Measurements from ENCODE around the gene PAEP.

DNA sequence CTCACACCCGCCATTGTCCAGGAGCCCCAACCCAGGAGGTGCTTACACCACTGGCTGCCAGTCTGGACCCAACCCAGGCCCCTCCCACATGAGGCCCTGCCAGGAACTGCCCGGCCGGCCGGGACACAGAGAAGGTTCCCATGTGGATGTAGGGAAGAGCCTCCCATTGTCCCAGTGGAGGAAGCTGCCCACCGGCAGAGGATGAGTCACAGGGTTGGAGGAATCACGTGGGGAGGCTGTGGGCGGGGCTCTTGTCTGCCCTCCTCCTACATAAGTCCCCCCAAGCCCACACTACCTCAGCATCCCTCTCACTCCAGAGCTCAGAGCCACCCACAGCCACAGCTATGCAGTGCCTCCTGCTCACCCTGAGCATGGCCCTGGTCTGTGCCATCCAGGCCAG is 26.1 kb downstream of the PAEP start:
- TF ChIP-seq, protein P1, sequence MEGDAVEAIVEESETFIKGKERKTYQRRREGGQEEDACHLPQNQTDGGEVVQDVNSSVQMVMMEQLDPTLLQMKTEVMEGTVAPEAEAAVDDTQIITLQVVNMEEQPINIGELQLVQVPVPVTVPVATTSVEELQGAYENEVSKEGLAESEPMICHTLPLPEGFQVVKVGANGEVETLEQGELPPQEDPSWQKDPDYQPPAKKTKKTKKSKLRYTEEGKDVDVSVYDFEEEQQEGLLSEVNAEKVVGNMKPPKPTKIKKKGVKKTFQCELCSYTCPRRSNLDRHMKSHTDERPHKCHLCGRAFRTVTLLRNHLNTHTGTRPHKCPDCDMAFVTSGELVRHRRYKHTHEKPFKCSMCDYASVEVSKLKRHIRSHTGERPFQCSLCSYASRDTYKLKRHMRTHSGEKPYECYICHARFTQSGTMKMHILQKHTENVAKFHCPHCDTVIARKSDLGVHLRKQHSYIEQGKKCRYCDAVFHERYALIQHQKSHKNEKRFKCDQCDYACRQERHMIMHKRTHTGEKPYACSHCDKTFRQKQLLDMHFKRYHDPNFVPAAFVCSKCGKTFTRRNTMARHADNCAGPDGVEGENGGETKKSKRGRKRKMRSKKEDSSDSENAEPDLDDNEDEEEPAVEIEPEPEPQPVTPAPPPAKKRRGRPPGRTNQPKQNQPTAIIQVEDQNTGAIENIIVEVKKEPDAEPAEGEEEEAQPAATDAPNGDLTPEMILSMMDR (IDR thresholded peaks at IDR 0.05; ENCODE audit: low read depth, low read length, missing input control), result no peak
- TF ChIP-seq ATF3 (IDR thresholded peaks at IDR 0.05) (no peak), RAD21 (IDR thresholded peaks at IDR 0.05) (no peak), SP1 (IDR thresholded peaks at IDR 0.05) (no peak), JUND (IDR thresholded peaks at IDR 0.05) (no peak), RXRA (IDR thresholded peaks at IDR 0.05) (no peak), GABPA (IDR thresholded peaks at IDR 0.05 in 1 of 2, conservative IDR thresholded peaks at IDR 0.05 in 1 of 2) (no peak), YY1 (IDR thresholded peaks at IDR 0.05) (no peak), EGR1 (IDR thresholded peaks at IDR 0.05; ENCODE audit: low read depth in 2 of 2) (no peak), TAF1 (conservative IDR thresholded peaks at IDR 0.05) (no peak), HNF4G (IDR thresholded peaks at IDR 0.05) (no peak)
- TF ChIP-seq, protein P2, sequence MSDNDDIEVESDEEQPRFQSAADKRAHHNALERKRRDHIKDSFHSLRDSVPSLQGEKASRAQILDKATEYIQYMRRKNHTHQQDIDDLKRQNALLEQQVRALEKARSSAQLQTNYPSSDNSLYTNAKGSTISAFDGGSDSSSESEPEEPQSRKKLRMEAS (IDR thresholded peaks at IDR 0.05), result no peak
- TF ChIP-seq, protein P3, sequence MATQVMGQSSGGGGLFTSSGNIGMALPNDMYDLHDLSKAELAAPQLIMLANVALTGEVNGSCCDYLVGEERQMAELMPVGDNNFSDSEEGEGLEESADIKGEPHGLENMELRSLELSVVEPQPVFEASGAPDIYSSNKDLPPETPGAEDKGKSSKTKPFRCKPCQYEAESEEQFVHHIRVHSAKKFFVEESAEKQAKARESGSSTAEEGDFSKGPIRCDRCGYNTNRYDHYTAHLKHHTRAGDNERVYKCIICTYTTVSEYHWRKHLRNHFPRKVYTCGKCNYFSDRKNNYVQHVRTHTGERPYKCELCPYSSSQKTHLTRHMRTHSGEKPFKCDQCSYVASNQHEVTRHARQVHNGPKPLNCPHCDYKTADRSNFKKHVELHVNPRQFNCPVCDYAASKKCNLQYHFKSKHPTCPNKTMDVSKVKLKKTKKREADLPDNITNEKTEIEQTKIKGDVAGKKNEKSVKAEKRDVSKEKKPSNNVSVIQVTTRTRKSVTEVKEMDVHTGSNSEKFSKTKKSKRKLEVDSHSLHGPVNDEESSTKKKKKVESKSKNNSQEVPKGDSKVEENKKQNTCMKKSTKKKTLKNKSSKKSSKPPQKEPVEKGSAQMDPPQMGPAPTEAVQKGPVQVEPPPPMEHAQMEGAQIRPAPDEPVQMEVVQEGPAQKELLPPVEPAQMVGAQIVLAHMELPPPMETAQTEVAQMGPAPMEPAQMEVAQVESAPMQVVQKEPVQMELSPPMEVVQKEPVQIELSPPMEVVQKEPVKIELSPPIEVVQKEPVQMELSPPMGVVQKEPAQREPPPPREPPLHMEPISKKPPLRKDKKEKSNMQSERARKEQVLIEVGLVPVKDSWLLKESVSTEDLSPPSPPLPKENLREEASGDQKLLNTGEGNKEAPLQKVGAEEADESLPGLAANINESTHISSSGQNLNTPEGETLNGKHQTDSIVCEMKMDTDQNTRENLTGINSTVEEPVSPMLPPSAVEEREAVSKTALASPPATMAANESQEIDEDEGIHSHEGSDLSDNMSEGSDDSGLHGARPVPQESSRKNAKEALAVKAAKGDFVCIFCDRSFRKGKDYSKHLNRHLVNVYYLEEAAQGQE (IDR thresholded peaks at IDR 0.05), result no peak
- TF ChIP-seq, protein P4, sequence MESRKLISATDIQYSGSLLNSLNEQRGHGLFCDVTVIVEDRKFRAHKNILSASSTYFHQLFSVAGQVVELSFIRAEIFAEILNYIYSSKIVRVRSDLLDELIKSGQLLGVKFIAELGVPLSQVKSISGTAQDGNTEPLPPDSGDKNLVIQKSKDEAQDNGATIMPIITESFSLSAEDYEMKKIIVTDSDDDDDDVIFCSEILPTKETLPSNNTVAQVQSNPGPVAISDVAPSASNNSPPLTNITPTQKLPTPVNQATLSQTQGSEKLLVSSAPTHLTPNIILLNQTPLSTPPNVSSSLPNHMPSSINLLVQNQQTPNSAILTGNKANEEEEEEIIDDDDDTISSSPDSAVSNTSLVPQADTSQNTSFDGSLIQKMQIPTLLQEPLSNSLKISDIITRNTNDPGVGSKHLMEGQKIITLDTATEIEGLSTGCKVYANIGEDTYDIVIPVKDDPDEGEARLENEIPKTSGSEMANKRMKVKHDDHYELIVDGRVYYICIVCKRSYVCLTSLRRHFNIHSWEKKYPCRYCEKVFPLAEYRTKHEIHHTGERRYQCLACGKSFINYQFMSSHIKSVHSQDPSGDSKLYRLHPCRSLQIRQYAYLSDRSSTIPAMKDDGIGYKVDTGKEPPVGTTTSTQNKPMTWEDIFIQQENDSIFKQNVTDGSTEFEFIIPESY (IDR thresholded peaks at IDR 0.05), result no peak
